B cell (primary cell): ENCODE results near the gene HS6ST2. TPM values are rescaled to one million over a fixed set of nuclear protein-coding genes. Genes with fewer than 3 reads are reported as not detected.

ENCODE experiments used
- ATAC-seq: fragments of 200-7000 bp; cut with Tn5 transposase; one replicate; pipeline ENCODE4 v1.10.0; 2021; ENCODE audit warnings: low read depth, mild to moderate bottlenecking, moderate number of reproducible peaks, moderate library complexity
- CTCF ChIA-PET: fragments of 350-600 bp; sonication (Branson Sonifier 250); formaldehyde crosslinking; loops from one replicate; lab custom pipeline; 2021; ENCODE audit warnings: antibody characterized with exemption, inconsistent platforms; lab: Charles Lee
- POLR2A ChIA-PET: fragments of 350-600 bp; sonication (Branson Sonifier 250); formaldehyde crosslinking; loops from one replicate; lab custom pipeline; 2021; ENCODE audit warnings: antibody characterized with exemption; lab: Charles Lee
- DNase-seq: peaks from one replicate; pipeline ENCODE4 v3.0.0; 2013
- H2AFZ ChIP-seq: 2 replicates; pipeline ENCODE4 v1.6.1; 2012; ENCODE audit warnings: mild to moderate bottlenecking, low read depth, low read length; ENCODE audit not compliant: insufficient read depth, poor library complexity, severe bottlenecking
- H3K27ac ChIP-seq, 2 donors: 1 replicate in 1 of 2; 2 replicates in 1 of 2; pipeline ENCODE4 v1.5.1; 2012 to 2013; ENCODE audit warnings: low read length in 2 of 2, mild to moderate bottlenecking in 2 of 2, moderate library complexity in 1 of 2
- H3K27me3 ChIP-seq, 4 experiments: fragments of 200-600 bp in 1 of 4; sonication (generic) in 1 of 4; replicated peaks in 1 of 4; 1 replicate in 2 of 4; 2 replicates in 2 of 4; pipeline versions ENCODE4 v1.6.1 to v1.7.0; 2013 to 2016; ENCODE audit warnings: low read length in 3 of 4, mild to moderate bottlenecking in 2 of 4, mixed read lengths in 1 of 4, moderate library complexity in 1 of 4; ENCODE audit not compliant: insufficient read depth in 4 of 4, control insufficient read depth in 3 of 4; ENCODE audit errors: control extremely low read depth in 1 of 4
- H3K36me3 ChIP-seq, 2 experiments: replicated peaks in 1 of 2; 1 replicate in 1 of 2; 2 replicates in 1 of 2; pipeline versions ENCODE4 v1.6.1 to v1.7.1; 2013; ENCODE audit warnings: low read length in 1 of 2; ENCODE audit not compliant: insufficient read depth in 2 of 2, control insufficient read depth in 1 of 2; ENCODE audit errors: control extremely low read depth in 1 of 2, extremely low read depth in 1 of 2
- H3K4me1 ChIP-seq, 2 donors: fragments of 200-600 bp in 1 of 2; sonication (generic) in 1 of 2; 1 replicate in 1 of 2; 2 replicates in 1 of 2; pipeline versions ENCODE4 v1.5.1 to v1.6.1; 2013 to 2017; ENCODE audit warnings: low read length in 2 of 2; ENCODE audit not compliant: control insufficient read depth in 2 of 2, insufficient read depth in 2 of 2
- H3K4me2 ChIP-seq: replicated peaks from 2 replicates; pipeline ENCODE3; 2012; ENCODE audit warnings: mild to moderate bottlenecking, low read depth, low read length; ENCODE audit not compliant: poor library complexity, severe bottlenecking
- H3K4me3 ChIP-seq, 5 experiments: fragments of 200-600 bp in 1 of 5; sonication (generic) in 1 of 5; 1 replicate in 3 of 5; 2 replicates in 2 of 5; pipeline versions ENCODE4 v1.5.1 to v1.7.0; 2011 to 2016; ENCODE audit warnings: low read length in 4 of 5, mild to moderate bottlenecking in 4 of 5, low read depth in 2 of 5, control low read depth in 1 of 5, moderate library complexity in 1 of 5; ENCODE audit not compliant: insufficient read depth in 1 of 5; ENCODE audit errors: control extremely low read depth in 1 of 5, extremely low read depth in 1 of 5
- H3K79me2 ChIP-seq: fragments of 200-600 bp; sonication (generic); one replicate; pipeline ENCODE4 v1.6.0; 2016; ENCODE audit warnings: low read length; ENCODE audit not compliant: control insufficient read depth, insufficient read depth
- H3K9ac ChIP-seq: fragments of 200-600 bp; sonication (generic); 2 replicates; pipeline ENCODE4 v1.6.1; 2017; ENCODE audit warnings: mild to moderate bottlenecking, low read length, moderate library complexity
- H3K9me3 ChIP-seq, 3 donors: one replicate each; pipeline versions ENCODE4 v1.6.1 to v1.7.1; 2013; ENCODE audit warnings: low read length in 2 of 3; ENCODE audit not compliant: control insufficient read depth in 2 of 3, insufficient read depth in 1 of 3; ENCODE audit errors: control extremely low read depth in 1 of 3
- H4K20me1 ChIP-seq: 2 replicates; pipeline ENCODE4 v1.6.0; 2012; ENCODE audit warnings: mild to moderate bottlenecking, low read length; ENCODE audit not compliant: insufficient read depth, control insufficient read depth, poor library complexity, severe bottlenecking
- H3K27ac Mint-ChIP-seq: one replicate; pipeline ENCODE4 v1.8.0; 2021; ENCODE audit warnings: mixed read lengths
- H3K27me3 Mint-ChIP-seq: one replicate; pipeline ENCODE4 v1.8.0; 2021; ENCODE audit warnings: mixed read lengths
- H3K4me1 Mint-ChIP-seq: one replicate; pipeline ENCODE4 v1.8.0; 2021; ENCODE audit warnings: mixed read lengths
- H3K4me3 Mint-ChIP-seq: one replicate; pipeline ENCODE4 v1.8.0; 2021; ENCODE audit warnings: mixed read lengths
- H3K9me3 Mint-ChIP-seq: one replicate; pipeline ENCODE4 v1.8.0; 2022; ENCODE audit warnings: mixed read lengths; ENCODE audit not compliant: insufficient read depth
- CTCF ChIP-seq: fragments of 200-600 bp; IDR thresholded peaks from one replicate; pipeline ENCODE4 v1.8.0; 2022; ENCODE audit warnings: antibody characterized with exemption, mild to moderate bottlenecking
- EZH2 ChIP-seq: IDR thresholded peaks from 2 replicates; pipeline ENCODE4 v1.6.1; 2012; ENCODE audit warnings: borderline replicate concordance, low read depth, mild to moderate bottlenecking, moderate library complexity, low read length; ENCODE audit not compliant: insufficient read depth, poor library complexity, severe bottlenecking
- WGBS: methylation state at CpG from one replicate; pipeline ENCODE4 v1.1.5; 2013; ENCODE audit warnings: missing lambda C conversion rate; ENCODE audit not compliant: insufficient coverage; 5-methylcytosine and 5-hydroxymethylcytosine counted together
- intact Hi-C: fragments of 100-400 bp; cut with micrococcal nuclease; formaldehyde crosslinking; loops from one replicate; pipeline ENCODE4 v1.10.0; 2022
- polyA plus RNA-seq: library from polyadenylated mRNA; depleted of rRNA; stranded (reverse); fragments of >200 nt; gene quantifications from 2 replicates; pipeline ENCODE4 v1.2.3, GENCODE V29; 2012
- total RNA-seq, 2 donors: library from RNA; stranded (reverse); fragments of 120-200 nt in 1 of 2; gene quantifications; 1 replicate in 1 of 2; 2 replicates in 1 of 2; pipeline versions ENCODE4 v1.2.3 to v1.2.4, GENCODE V29; 2013 to 2022

The HS6ST2 gene
- total and polyA plus RNA-seq, 2 donors (not counting 1 experiment from before 2014, with no cell fraction given), result not detected

DNA sequence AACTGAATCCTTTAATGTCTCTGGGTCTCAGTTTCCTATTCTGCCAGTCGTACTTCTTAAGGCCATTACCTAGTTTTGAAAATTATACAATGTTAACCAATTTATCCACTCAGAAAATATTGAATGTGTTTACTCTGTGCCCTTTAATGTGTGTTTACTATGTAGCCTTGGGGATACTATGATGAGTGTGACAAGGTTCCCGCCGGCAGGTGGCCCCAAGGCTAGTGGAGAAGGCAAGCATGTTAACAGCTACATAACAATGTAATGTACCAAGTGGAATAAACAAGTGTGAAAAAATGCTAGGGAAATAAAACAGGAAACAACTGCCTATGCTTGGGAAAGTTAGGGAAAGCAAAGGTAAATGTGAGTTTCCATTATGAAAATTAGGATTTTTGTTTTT is 282.3 kb downstream of the HS6ST2 start:
- ChIA-PET CTCF (no interaction called here), POLR2A (no interaction called here)
- intact Hi-C loops, result no loop called here

DNA sequence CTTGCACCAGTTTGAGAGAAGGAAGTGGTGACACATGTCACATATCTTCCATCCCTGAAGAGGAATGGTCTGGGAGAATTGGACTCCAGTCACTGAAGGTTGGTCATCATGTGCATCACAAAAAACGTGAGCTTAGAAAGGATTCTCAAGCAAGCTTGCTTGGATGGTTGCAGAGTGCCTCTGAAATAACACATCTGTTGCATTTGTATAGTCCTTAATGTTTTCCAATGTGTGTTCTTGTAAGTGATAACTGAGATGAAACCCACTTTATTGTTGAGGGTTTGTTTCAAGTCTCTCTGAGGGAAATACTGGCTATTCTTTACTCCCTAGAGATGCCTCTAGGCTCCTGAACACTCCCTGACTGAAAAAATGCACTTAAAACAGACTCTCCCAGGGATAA is 285.1 kb downstream of the HS6ST2 start:
- Histone ChIP-seq H4K20me1 (no peaks in the 10 kb centered on the region), H3K27ac (no peak overlapping the region), H2AFZ (no peak overlapping the region), H3K27me3 (no peaks in the 10 kb centered on the region), H3K4me3 (no peak overlapping the region), H3K4me2 (no peak overlapping the region), H3K9ac (no peak overlapping the region), H3K36me3 (no peaks in the 10 kb centered on the region), H3K79me2 (no peaks in the 10 kb centered on the region), H3K4me1 (no peaks in the 10 kb centered on the region), H3K9me3 (no peaks in the 10 kb centered on the region)
- intact Hi-C loops, result no loop called here
- no peaks in the 10 kb centered on the region for H3K9me3 Mint-ChIP-seq
- H3K27ac Mint-ChIP-seq, result no peak overlapping the region
- POLR2A ChIA-PET, result no interaction called here
- CTCF ChIA-PET, result no interaction called here
- H3K27me3 Mint-ChIP-seq, result peaks cover 8% of the 10 kb centered on the region
- H3K4me3 Mint-ChIP-seq, result no peak overlapping the region
- no peaks in the 10 kb centered on the region for H3K4me1 Mint-ChIP-seq
- DNase-seq (no peak), ATAC-seq (no peak)
- WGBS, result no CpG with 5 or more reads among the region's 1 CpG
- TF ChIP-seq EZH2 (no peak), CTCF (no peak)

More for the DNA sequence above, 282.3 kb downstream of the HS6ST2 start:
- H3K4me3 ChIP-seq, result no peak overlapping the region
- no peaks in the 10 kb centered on the region for H3K36me3 ChIP-seq
- Mint-ChIP-seq H3K27ac (no peak overlapping the region), H3K4me3 (no peak overlapping the region), H3K9me3 (peaks cover 3% of the 10 kb centered on the region), H3K27me3 (peaks cover 7% of the 10 kb centered on the region), H3K4me1 (no peaks in the 10 kb centered on the region)
- DNase-seq (no peak), ATAC-seq (no peak)
- no peak overlapping the region for H3K9ac ChIP-seq
- WGBS, result no CpG with 5 or more reads among the region's 3 CpGs
- TF ChIP-seq CTCF (no peak), EZH2 (no peak)
- H3K4me1 ChIP-seq, result no peaks in the 10 kb centered on the region
- no peaks in the 10 kb centered on the region for H3K27me3 ChIP-seq
- H2AFZ ChIP-seq, result no peak overlapping the region
- H3K9me3 ChIP-seq, result no peaks in the 10 kb centered on the region
- H3K79me2 ChIP-seq, result no peaks in the 10 kb centered on the region
- no peak overlapping the region for H3K27ac ChIP-seq
- H4K20me1 ChIP-seq, result no peaks in the 10 kb centered on the region
- no peak overlapping the region for H3K4me2 ChIP-seq
